Mesenchymal stem cell (in vitro differentiated cells and primary cell): Measurements from ENCODE around the gene TYMP.

Experiments used
- DNase-seq: peaks from one replicate; pipeline ENCODE4 v3.0.0-alpha.2; 2013
- H2AFZ ChIP-seq: one replicate; pipeline ENCODE4 v1.6.1; 2013; ENCODE audit warnings: low read depth, mild to moderate bottlenecking, control low read depth, inconsistent platforms, low read length, moderate library complexity
- H2AK5ac ChIP-seq: 2 replicates; pipeline ENCODE4 v1.6.1; 2013; ENCODE audit warnings: low read length, moderate library complexity, mild to moderate bottlenecking, inconsistent platforms; ENCODE audit not compliant: severe bottlenecking
- H2BK120ac ChIP-seq: one replicate; pipeline ENCODE4 v1.6.1; 2013; ENCODE audit warnings: low read depth, mild to moderate bottlenecking, inconsistent platforms, low read length, moderate library complexity
- H2BK12ac ChIP-seq, 2 experiments: one replicate each; pipeline ENCODE4 v1.6.1; 2013; ENCODE audit warnings: inconsistent platforms in 2 of 2, low read length in 2 of 2, mild to moderate bottlenecking in 2 of 2, moderate library complexity in 2 of 2, control low read depth in 1 of 2
- H2BK15ac ChIP-seq: one replicate; pipeline ENCODE4 v1.6.1; 2013; ENCODE audit warnings: mild to moderate bottlenecking, low read depth, inconsistent platforms; ENCODE audit not compliant: poor library complexity, severe bottlenecking
- H2BK5ac ChIP-seq: 2 replicates; pipeline ENCODE4 v1.6.1; 2013; ENCODE audit warnings: low read depth, mild to moderate bottlenecking, low read length, control low read depth, inconsistent platforms; ENCODE audit not compliant: poor library complexity, severe bottlenecking
- H3K14ac ChIP-seq, 2 experiments: one replicate each; pipeline ENCODE4 v1.6.1; 2013; ENCODE audit warnings: inconsistent platforms in 2 of 2, low read length in 2 of 2, control low read depth in 1 of 2, mild to moderate bottlenecking in 1 of 2, moderate library complexity in 1 of 2
- H3K18ac ChIP-seq, 2 experiments: one replicate each; pipeline ENCODE4 v1.6.1; 2013; ENCODE audit warnings: inconsistent platforms in 2 of 2, low read length in 2 of 2, control low read depth in 1 of 2, low read depth in 1 of 2, mild to moderate bottlenecking in 1 of 2
- H3K23ac ChIP-seq, 2 experiments: one replicate each; pipeline ENCODE4 v1.6.1; 2013; ENCODE audit warnings: inconsistent platforms in 2 of 2, low read length in 2 of 2, mild to moderate bottlenecking in 2 of 2, moderate library complexity in 2 of 2, control low read depth in 1 of 2
- H3K27ac ChIP-seq: 2 replicates; pipeline ENCODE4 v1.5.1; 2013; ENCODE audit warnings: mild to moderate bottlenecking, moderate library complexity, low read length, control low read depth, inconsistent platforms; ENCODE audit not compliant: poor library complexity, severe bottlenecking
- H3K27me3 ChIP-seq, 2 experiments: 2 replicates each; pipeline versions ENCODE4 v1.6.1 to v1.7.0; 2013; ENCODE audit warnings: low read length in 2 of 2, mild to moderate bottlenecking in 2 of 2, moderate library complexity in 2 of 2, control low read depth in 1 of 2, inconsistent platforms in 1 of 2; ENCODE audit not compliant: control insufficient read depth in 1 of 2, insufficient read depth in 1 of 2
- H3K36me3 ChIP-seq, 2 experiments: 2 replicates each; pipeline versions ENCODE4 v1.6.1 to v1.7.0; 2013; ENCODE audit warnings: low read length in 2 of 2, control low read depth in 1 of 2, inconsistent platforms in 1 of 2, low read depth in 1 of 2, mild to moderate bottlenecking in 1 of 2; ENCODE audit not compliant: insufficient read depth in 2 of 2, control insufficient read depth in 1 of 2
- H3K4ac ChIP-seq, 2 experiments: one replicate each; pipeline ENCODE4 v1.6.1; 2013; ENCODE audit warnings: inconsistent platforms in 2 of 2, low read length in 2 of 2, mild to moderate bottlenecking in 2 of 2, moderate library complexity in 2 of 2, control low read depth in 1 of 2, low read depth in 1 of 2
- H3K4me1 ChIP-seq: 2 replicates; pipeline ENCODE4 v1.6.1; 2013; ENCODE audit warnings: low read depth, low read length, control low read depth; ENCODE audit not compliant: control insufficient read depth, insufficient read depth
- H3K4me2 ChIP-seq: 2 replicates; pipeline ENCODE4 v1.6.1; 2013; ENCODE audit warnings: low read length, mild to moderate bottlenecking, inconsistent platforms; ENCODE audit not compliant: poor library complexity, severe bottlenecking
- H3K4me3 ChIP-seq, 2 experiments: 2 replicates each; pipeline versions ENCODE4 v1.5.1 to v1.7.0; 2013; ENCODE audit warnings: low read length in 2 of 2, mild to moderate bottlenecking in 2 of 2, control low read depth in 1 of 2, low read depth in 1 of 2; ENCODE audit not compliant: insufficient read depth in 1 of 2
- H3K79me1 ChIP-seq: replicated peaks from 2 replicates; pipeline ENCODE4 v1.6.1; 2013; ENCODE audit warnings: mild to moderate bottlenecking, control low read depth, low read length, inconsistent platforms; ENCODE audit not compliant: poor library complexity, severe bottlenecking
- H3K9ac ChIP-seq: 2 replicates; pipeline ENCODE4 v1.7.0; 2013; ENCODE audit warnings: mild to moderate bottlenecking, low read length, moderate library complexity
- H3K9me3 ChIP-seq: 2 replicates; pipeline ENCODE4 v1.7.0; 2013; ENCODE audit warnings: mild to moderate bottlenecking, low read length; ENCODE audit not compliant: control insufficient read depth
- H4K8ac ChIP-seq: one replicate; pipeline ENCODE4 v1.6.1; 2013; ENCODE audit warnings: inconsistent platforms, mild to moderate bottlenecking, low read length, moderate library complexity
- H4K91ac ChIP-seq: one replicate; pipeline ENCODE4 v1.6.1; 2013; ENCODE audit warnings: mild to moderate bottlenecking, low read length, inconsistent platforms
- WGBS: methylation state at CpG from one replicate; pipeline ENCODE4 v1.1.7; 2013; ENCODE audit warnings: mixed read lengths; 5-methylcytosine and 5-hydroxymethylcytosine counted together

The TYMP gene

DNA sequence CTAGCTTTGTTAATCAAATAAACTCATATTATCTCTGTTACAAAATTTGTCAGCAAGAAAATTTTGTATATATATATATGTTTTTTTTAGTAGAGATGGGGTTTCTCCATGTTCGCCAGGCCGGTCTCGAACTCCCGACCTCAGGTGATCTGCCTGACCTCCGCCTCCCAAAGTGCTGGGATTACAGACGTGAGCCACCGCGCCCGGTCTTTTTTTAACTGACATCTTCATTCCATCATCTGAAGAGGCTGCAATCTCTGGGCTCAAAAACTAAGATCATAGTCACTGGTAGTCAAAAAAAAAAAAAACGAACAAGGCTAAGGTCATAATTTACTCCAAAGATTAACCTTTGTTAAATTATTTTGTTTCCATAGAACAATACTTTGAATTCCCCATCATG lies 10.6 kb upstream of the TYMP start:
- Histone ChIP-seq H3K36me3 (no peaks in the 10 kb centered on the region), H3K18ac (no peak overlapping the region), H2AFZ (no peak overlapping the region), H4K8ac (no peak overlapping the region), H2BK12ac (no peak overlapping the region), H3K9ac (peak overlapping the region; percentile 95), H4K91ac (no peak overlapping the region), H3K27ac (no peak overlapping the region), H2BK15ac (no peak overlapping the region), H3K14ac (no peak overlapping the region), H3K4me3 (no peak overlapping the region), H3K27me3 (peaks cover 0 to 11% of the 10 kb centered on the region in 2 experiments), H3K79me1 (no peaks in the 10 kb centered on the region), H2AK5ac (no peak overlapping the region), H3K4me1 (peaks cover 12% of the 10 kb centered on the region), H2BK120ac (no peak overlapping the region), H3K9me3 (no peaks in the 10 kb centered on the region), H2BK5ac (no peak overlapping the region), H3K4ac (no peak overlapping the region), H3K23ac (no peak overlapping the region), H3K4me2 (no peak overlapping the region)
- 91% methylated on average over 10 of the region's 10 CpGs for WGBS
- no peak for DNase-seq

DNA sequence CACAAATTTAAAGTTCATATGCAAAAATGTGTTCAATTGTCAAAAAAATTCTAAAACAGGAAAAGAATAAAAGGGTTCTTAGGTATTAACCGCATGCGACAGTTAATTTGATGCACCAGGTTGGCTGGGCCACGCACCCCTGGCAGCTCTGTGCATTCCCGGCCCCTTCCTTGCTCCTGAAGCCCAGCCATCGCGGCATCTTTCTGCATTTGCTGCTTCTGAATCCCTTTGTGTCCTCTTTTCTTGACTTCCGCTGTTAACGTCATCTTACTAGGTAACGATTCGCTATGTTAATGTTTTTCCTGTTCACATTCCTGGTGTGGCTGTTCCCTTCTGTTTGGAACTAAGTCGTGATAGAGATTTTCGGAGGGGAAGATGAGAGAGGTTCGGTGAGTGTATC lies 8.0 kb upstream of the TYMP start:
- Histone ChIP-seq H2BK5ac (no peak overlapping the region), H2AK5ac (no peak overlapping the region)
- WGBS = 94% methylated on average over 13 of the region's 13 CpGs

DNA sequence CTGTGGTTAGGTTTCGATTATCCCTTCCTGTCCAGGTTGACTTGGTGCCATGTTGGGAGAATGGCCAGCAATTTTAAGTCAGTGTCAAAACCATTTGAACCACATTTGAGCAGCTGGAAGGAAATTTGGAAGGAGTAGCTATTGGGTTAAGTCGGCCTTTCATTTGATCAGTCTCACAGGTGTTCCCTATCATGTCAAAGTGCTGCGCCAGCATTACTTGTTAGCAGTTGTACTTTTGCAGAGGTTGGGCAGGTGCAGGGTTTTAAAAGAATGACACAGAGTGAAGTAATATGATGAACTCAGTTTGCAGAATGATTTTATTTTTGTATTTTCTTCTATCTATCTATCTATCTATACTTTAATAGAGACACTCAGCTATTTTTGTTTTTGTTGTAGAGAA lies 6.4 kb upstream of the TYMP start:
- 96% methylated on average over 3 of the region's 3 CpGs for WGBS
- H3K4me2 ChIP-seq = no peak overlapping the region
- peaks cover 15% of the 10 kb centered on the region for H3K4me1 ChIP-seq
- no peak overlapping the region for H3K9ac ChIP-seq
- H2AK5ac ChIP-seq = no peak overlapping the region
- H4K8ac ChIP-seq = no peak overlapping the region
- H3K27ac ChIP-seq = no peak overlapping the region
- H3K18ac ChIP-seq = no peak overlapping the region
- H3K36me3 ChIP-seq = no peaks in the 10 kb centered on the region
- no peak overlapping the region for H2AFZ ChIP-seq
- no peak for DNase-seq
- no peak overlapping the region for H2BK12ac ChIP-seq
- H3K9me3 ChIP-seq = no peaks in the 10 kb centered on the region
- no peak overlapping the region for H2BK15ac ChIP-seq
- no peak overlapping the region for H3K14ac ChIP-seq
- peaks cover 0 to 12% of the 10 kb centered on the region in 2 experiments for H3K27me3 ChIP-seq
- H2BK120ac ChIP-seq = no peak overlapping the region
- no peak overlapping the region for H3K4me3 ChIP-seq
- no peaks in the 10 kb centered on the region for H3K79me1 ChIP-seq
- no peak overlapping the region for H3K23ac ChIP-seq
- H4K91ac ChIP-seq = no peak overlapping the region
- H3K4ac ChIP-seq = no peak overlapping the region
- no peak overlapping the region for H2BK5ac ChIP-seq

More for the DNA sequence above, 8.0 kb upstream of the TYMP start:
- H3K9ac ChIP-seq = peak overlapping the region; percentile 95
- H4K91ac ChIP-seq = peak overlapping the region; percentile 52
- H2BK120ac ChIP-seq = peak overlapping the region; percentile 57
- H3K4ac ChIP-seq = no peak overlapping the region
- H3K23ac ChIP-seq = no peak overlapping the region
- DNase-seq = no peak
- H2BK12ac ChIP-seq = peak overlapping the region; percentile 77
- H3K79me1 ChIP-seq = no peaks in the 10 kb centered on the region
- no peak overlapping the region for H4K8ac ChIP-seq
- peaks cover 0 to 5% of the 10 kb centered on the region in 2 experiments for H3K27me3 ChIP-seq
- H3K18ac ChIP-seq = peak overlapping the region in 1 of 2 experiments; percentile 57
- H3K4me1 ChIP-seq = peaks cover 5% of the 10 kb centered on the region
- no peaks in the 10 kb centered on the region for H3K9me3 ChIP-seq
- H2AFZ ChIP-seq = no peak overlapping the region
- H3K4me3 ChIP-seq = no peak overlapping the region
- no peak overlapping the region for H3K4me2 ChIP-seq
- no peaks in the 10 kb centered on the region for H3K36me3 ChIP-seq
- H3K14ac ChIP-seq = no peak overlapping the region
- H2BK15ac ChIP-seq = no peak overlapping the region
- no peak overlapping the region for H3K27ac ChIP-seq

DNA sequence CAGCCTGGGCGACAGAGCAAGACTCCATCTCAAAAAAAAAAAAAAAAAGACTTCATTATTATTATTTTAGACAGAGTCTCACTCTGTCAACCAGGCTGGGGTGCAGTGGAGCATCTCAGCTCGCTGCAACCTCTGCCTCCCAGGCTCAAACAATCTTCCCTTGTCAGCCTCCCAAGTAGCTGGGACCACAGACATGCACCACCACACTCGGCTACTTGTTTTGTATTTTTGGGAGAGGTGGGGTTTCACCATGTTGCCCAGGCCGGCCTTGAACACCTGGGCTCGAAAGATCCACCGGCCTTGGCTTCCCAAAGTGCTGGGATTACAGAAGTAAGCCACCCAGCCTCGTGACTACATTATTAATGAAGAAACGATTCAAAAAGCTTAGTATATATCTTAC lies 5.3 kb upstream of the TYMP start:
- no peak overlapping the region for H3K23ac ChIP-seq
- H3K79me1 ChIP-seq = peaks cover 2% of the 10 kb centered on the region
- no peak overlapping the region for H3K14ac ChIP-seq
- peaks cover 27% of the 10 kb centered on the region for H3K4me1 ChIP-seq
- no peak overlapping the region for H2AFZ ChIP-seq
- peak overlapping the region in 1 of 2 experiments; percentile 63 for H2BK12ac ChIP-seq
- H3K18ac ChIP-seq = no peak overlapping the region
- H2BK15ac ChIP-seq = no peak overlapping the region
- H3K9ac ChIP-seq = no peak overlapping the region
- no peak overlapping the region for H3K4ac ChIP-seq
- no peak overlapping the region for H4K8ac ChIP-seq
- no peak overlapping the region for H3K4me3 ChIP-seq
- no peak overlapping the region for H4K91ac ChIP-seq
- DNase-seq = no peak
- no peak overlapping the region for H2BK120ac ChIP-seq
- no peak overlapping the region for H2BK5ac ChIP-seq
- 97% methylated on average over 5 of the region's 8 CpGs for WGBS
- H3K9me3 ChIP-seq = no peaks in the 10 kb centered on the region
- no peak overlapping the region for H2AK5ac ChIP-seq
- no peak overlapping the region for H3K4me2 ChIP-seq
- H3K36me3 ChIP-seq = peaks cover 0 to 3% of the 10 kb centered on the region in 2 experiments
- no peak overlapping the region for H3K27ac ChIP-seq
- H3K27me3 ChIP-seq = peaks cover 0 to 22% of the 10 kb centered on the region in 2 experiments
